Activated CD8-positive, alpha-beta T cell treated with anti-CD3 and anti-CD28 coated beads, Interleukin-2, amount 10 ng/mL, durations not matched to agents 7 days and 5 days (primary cell): ENCODE results near the gene MRPL14. TPM values are rescaled to one million over a fixed set of nuclear protein-coding genes. Genes with fewer than 3 reads are reported as not detected.

Source experiments
- ATAC-seq: fragments of 150-1000 bp; cut with Tn5 transposase; one replicate; pipeline ENCODE4 v1.10.0; 2021; ENCODE audit warnings: moderate library complexity
- CTCF ChIA-PET: fragments of 350-600 bp; sonication (Branson Sonifier 250); formaldehyde crosslinking; loops from one replicate; lab custom pipeline; 2021; ENCODE audit warnings: antibody characterized with exemption; lab: Charles Lee
- POLR2A ChIA-PET: fragments of 350-600 bp; sonication (Branson Sonifier 250); formaldehyde crosslinking; loops from one replicate; lab custom pipeline; 2021; ENCODE audit warnings: antibody characterized with exemption; lab: Charles Lee
- DNase-seq: peaks from one replicate; pipeline ENCODE4 v3.0.0-alpha.2; 2020
- H3K27ac Mint-ChIP-seq: one replicate; pipeline ENCODE4 v1.8.0; 2021; ENCODE audit warnings: mild to moderate bottlenecking, mixed read lengths
- H3K27me3 Mint-ChIP-seq: one replicate; pipeline ENCODE4 v1.8.0; 2021; ENCODE audit warnings: low read depth, mixed read lengths
- H3K36me3 Mint-ChIP-seq: one replicate; pipeline ENCODE4 v1.8.0; 2021; ENCODE audit warnings: low read depth, mixed read lengths
- H3K4me1 Mint-ChIP-seq: one replicate; pipeline ENCODE4 v1.8.0; 2021; ENCODE audit warnings: low read depth, mixed read lengths
- H3K4me3 Mint-ChIP-seq: one replicate; pipeline ENCODE4 v1.8.0; 2021; ENCODE audit warnings: mild to moderate bottlenecking, mixed read lengths
- H3K9me3 Mint-ChIP-seq: one replicate; pipeline ENCODE4 v1.8.0; 2022; ENCODE audit warnings: mixed read lengths; ENCODE audit not compliant: insufficient read depth
- total RNA-seq, 2 experiments: library from RNA; stranded (reverse); gene quantifications; one replicate each; pipeline ENCODE4 v1.2.3, GENCODE V29; 2021

Gene MRPL14
- total RNA-seq, 2 experiments from 2014 or later: 57.3 to 60.9 TPM

GRCh38 chr6:44122801-44123200 lies 4.5 kb downstream of the MRPL14 start:
- Mint-ChIP-seq H3K27me3 (no peaks in the 10 kb centered on the region), H3K27ac (peak overlapping the region; percentile 72), H3K4me3 (peak overlapping the region; percentile 50), H3K9me3 (no peaks in the 10 kb centered on the region), H3K4me1 (peaks cover 78% of the 10 kb centered on the region), H3K36me3 (peaks cover 35% of the 10 kb centered on the region)
- ATAC-seq (peak; percentile 29), DNase-seq (peak; percentile 66)
- ChIA-PET CTCF (interaction anchor here (0.7 to 1.1 kb wide), 3 partner anchors 9 to 27 kb away, joined by 3 to 6 read pairs (median 3); no protein-coding TSS in a partner anchor), POLR2A (interaction anchor here (0.6 to 1.2 kb wide), 2 partner anchors 124 to 142 kb away, joined by 4 to 5 read pairs; partner anchors contain the start of gene HSP90AB1)

- Mint-ChIP-seq H3K9me3 (no peaks in the 10 kb centered on the region), H3K4me3 (no peak overlapping the region), H3K36me3 (peaks cover 36% of the 10 kb centered on the region), H3K4me1 (peaks cover 85% of the 10 kb centered on the region), H3K27ac (no peak overlapping the region), H3K27me3 (no peaks in the 10 kb centered on the region)
- ATAC-seq (no peak), DNase-seq (no peak)
- ChIA-PET CTCF (no interaction called here), POLR2A (interaction anchor here (1.4 kb wide), 1 partner anchor 126 kb away, joined by 4 read pairs; the partner anchor contains the start of gene HSP90AB1)
These were observed 6.4 kb downstream of the MRPL14 start for GRCh38 chr6:44120692-44121443.

GRCh38 chr6:44119704-44120262 lies 7.5 kb downstream of the MRPL14 start:
- H3K4me3 Mint-ChIP-seq: no peak overlapping the region
- no peaks in the 10 kb centered on the region for H3K27me3 Mint-ChIP-seq
- H3K36me3 Mint-ChIP-seq: peaks cover 35% of the 10 kb centered on the region
- ATAC-seq (no peak), DNase-seq (no peak)
- no peak overlapping the region for H3K27ac Mint-ChIP-seq
- H3K4me1 Mint-ChIP-seq: peaks cover 80% of the 10 kb centered on the region
- ChIA-PET CTCF (interaction anchor here (1.1 kb wide), 1 partner anchor 23 kb away, joined by 3 read pairs; no protein-coding TSS in a partner anchor), POLR2A (no interaction called here)
- H3K9me3 Mint-ChIP-seq: no peaks in the 10 kb centered on the region

GRCh38 chr6:44117397-44118128 lies 9.7 kb downstream of the MRPL14 start:
- DNase-seq (no peak), ATAC-seq (no peak)
- Mint-ChIP-seq H3K36me3 (peaks cover 35% of the 10 kb centered on the region), H3K27ac (no peak overlapping the region), H3K9me3 (no peaks in the 10 kb centered on the region), H3K4me3 (no peak overlapping the region), H3K27me3 (no peaks in the 10 kb centered on the region), H3K4me1 (peaks cover 58% of the 10 kb centered on the region)
- POLR2A ChIA-PET: no interaction called here
- CTCF ChIA-PET: interaction anchor here (0.8 to 3.1 kb wide), 7 partner anchors 13 to 56 kb away, joined by 3 to 9 read pairs (median 4); no protein-coding TSS in a partner anchor

- Mint-ChIP-seq H3K9me3 (no peaks in the 10 kb centered on the region), H3K36me3 (peaks cover 41% of the 10 kb centered on the region), H3K4me1 (peaks cover 52% of the 10 kb centered on the region), H3K27me3 (no peaks in the 10 kb centered on the region), H3K4me3 (no peak overlapping the region), H3K27ac (no peak overlapping the region)
- DNase-seq (no peak), ATAC-seq (no peak)
- ChIA-PET POLR2A (interaction anchor here (0.7 kb wide), 1 partner anchor 14 kb away, joined by 3 read pairs; no protein-coding TSS in a partner anchor), CTCF (interaction anchor here (0.8 to 3.1 kb wide), 7 partner anchors 8 to 34 kb away, joined by 3 to 9 read pairs (median 4); no protein-coding TSS in a partner anchor)
These were observed 10.4 kb downstream of the MRPL14 start for GRCh38 chr6:44116641-44117382.

- Mint-ChIP-seq H3K27ac (no peak overlapping the region), H3K4me1 (peaks cover 53% of the 10 kb centered on the region), H3K4me3 (no peak overlapping the region), H3K27me3 (no peaks in the 10 kb centered on the region), H3K9me3 (no peaks in the 10 kb centered on the region), H3K36me3 (peaks cover 48% of the 10 kb centered on the region)
- no peak for DNase-seq
- POLR2A ChIA-PET: interaction anchor here (0.7 kb wide), 1 partner anchor 15 kb away, joined by 3 read pairs; no protein-coding TSS in a partner anchor
- CTCF ChIA-PET: interaction anchor here (1.6 to 3.1 kb wide), 2 partner anchors 9 to 16 kb away, joined by 4 to 9 read pairs; no protein-coding TSS in a partner anchor
- no peak for ATAC-seq
These were observed 11.4 kb downstream of the MRPL14 start for GRCh38 chr6:44115866-44116265.

- ATAC-seq: no peak
- Mint-ChIP-seq H3K36me3 (peaks cover 62% of the 10 kb centered on the region), H3K9me3 (no peaks in the 10 kb centered on the region), H3K4me1 (peaks cover 45% of the 10 kb centered on the region), H3K4me3 (no peak overlapping the region), H3K27ac (no peak overlapping the region), H3K27me3 (no peaks in the 10 kb centered on the region)
- DNase-seq: no peak
- ChIA-PET CTCF (interaction anchor here (1.2 to 1.3 kb wide), 2 partner anchors 10 to 17 kb away, joined by 3 read pairs; no protein-coding TSS in a partner anchor), POLR2A (no interaction called here)
These were observed 13.8 kb downstream of the MRPL14 start for GRCh38 chr6:44113414-44113813.

GRCh38 chr6:44111434-44112417 lies 15.5 kb downstream of the MRPL14 start:
- Mint-ChIP-seq H3K36me3 (peaks cover 54% of the 10 kb centered on the region), H3K27ac (peak overlapping the region; percentile 5), H3K4me1 (peaks cover 32% of the 10 kb centered on the region), H3K4me3 (no peak overlapping the region), H3K9me3 (no peaks in the 10 kb centered on the region), H3K27me3 (no peaks in the 10 kb centered on the region)
- ChIA-PET POLR2A (interaction anchor here (0.7 to 1.1 kb wide), 2 partner anchors 145 to 465 kb away, joined by 3 read pairs; no protein-coding TSS in a partner anchor), CTCF (interaction anchor here (0.6 to 2.4 kb wide), 5 partner anchors 12 to 32 kb away, joined by 3 to 13 read pairs (median 3); no protein-coding TSS in a partner anchor)
- ATAC-seq: no peak
- DNase-seq: no peak

- H3K36me3 Mint-ChIP-seq: peaks cover 52% of the 10 kb centered on the region
- no peak for DNase-seq
- CTCF ChIA-PET: interaction anchor here (1.1 to 2.4 kb wide), 4 partner anchors 12 to 31 kb away, joined by 3 to 13 read pairs (median 4); no protein-coding TSS in a partner anchor
- POLR2A ChIA-PET: interaction anchor here (0.8 to 1.1 kb wide), 2 partner anchors 131 to 145 kb away, joined by 3 read pairs; no protein-coding TSS in a partner anchor
- H3K9me3 Mint-ChIP-seq: no peaks in the 10 kb centered on the region
- peaks cover 26% of the 10 kb centered on the region for H3K4me1 Mint-ChIP-seq
- no peak overlapping the region for H3K27ac Mint-ChIP-seq
- no peaks in the 10 kb centered on the region for H3K27me3 Mint-ChIP-seq
- no peak for ATAC-seq
- H3K4me3 Mint-ChIP-seq: no peak overlapping the region
These were observed 16.3 kb downstream of the MRPL14 start for GRCh38 chr6:44110966-44111365.
